Upper lobe of left lung (tissue), 6 donors: ENCODE results near the gene RBM12. TPM values are rescaled to one million over a fixed set of nuclear protein-coding genes. Genes with fewer than 3 reads are reported as not detected.
"Not testable (repeated sequence)": the region's sequence is repeated elsewhere in the genome, so short reads cannot be mapped to it uniquely, and the experiment has no call there.

Source experiments
- ATAC-seq, 2 donors: fragments of 200-7000 bp; cut with Tn5 transposase; one replicate each; pipeline ENCODE4 v1.9.1; 2022; ENCODE audit warnings: mild to moderate bottlenecking in 2 of 2, moderate library complexity in 2 of 2; ENCODE audit not compliant: low FRiP score in 2 of 2
- DNase-seq, 2 donors: peaks; one replicate each; pipeline ENCODE4 v3.0.0-alpha.2; 2019 to 2020
- H3K27ac ChIP-seq, 4 donors: fragments of 200-600 bp; sonication (generic); one replicate each; pipeline ENCODE4 v1.5.1; 2016 to 2019
- H3K27me3 ChIP-seq, 4 donors: fragments of 200-600 bp; sonication (generic); one replicate each; pipeline ENCODE4 v1.5.1; 2017 to 2019
- H3K36me3 ChIP-seq, 4 donors: fragments of 200-600 bp; sonication (generic); one replicate each; pipeline ENCODE4 v1.5.1; 2016 to 2019
- H3K4me1 ChIP-seq, 4 donors: fragments of 200-600 bp; sonication (generic); one replicate each; pipeline ENCODE4 v1.5.1; 2018 to 2019
- H3K4me3 ChIP-seq, 4 donors: fragments of 200-600 bp; sonication (generic); one replicate each; pipeline ENCODE4 v1.5.1; 2017 to 2019; ENCODE audit warnings: mild to moderate bottlenecking in 2 of 4, moderate library complexity in 1 of 4
- H3K9me3 ChIP-seq, 4 donors: fragments of 200-600 bp; sonication (generic); one replicate each; pipeline ENCODE4 v1.5.1; 2018 to 2019
- EP300 ChIP-seq, 4 donors: sonication (generic); formaldehyde crosslinking; IDR thresholded peaks; one replicate each; pipeline ENCODE4 v1.5.1; 2017; ENCODE audit warnings: antibody characterized with exemption in 4 of 4, control low read depth in 2 of 4
- POLR2A ChIP-seq, 4 donors: fragments of 450-650 bp; IDR thresholded peaks; one replicate each; pipeline ENCODE4 v1.5.1; 2016 to 2017; ENCODE audit warnings: antibody characterized with exemption in 4 of 4, mild to moderate bottlenecking in 2 of 4
- POLR2AphosphoS5 ChIP-seq, 2 donors: sonication (generic); formaldehyde crosslinking; IDR thresholded peaks; one replicate each; pipeline ENCODE4 v1.5.1; 2017; ENCODE audit warnings: antibody characterized with exemption in 2 of 2
- whole genome bisulfite sequencing, 2 donors: methylation state at CpG; one replicate each; pipeline ENCODE4 v1.1.5; 2017 to 2018; 5-methylcytosine and 5-hydroxymethylcytosine counted together
- total RNA-seq, 6 donors: library from RNA; depleted of rRNA in 4 of 6; stranded (reverse); fragments of >200 nt in 4 of 6; gene quantifications; one replicate each; pipeline versions ENCODE4 v1.1.0 to v1.2.1, GENCODE V29; 2016 to 2021
- TF ChIP-seq, protein P1 (sequence below), 6 experiments: fragments of 450-650 bp in 4 of 6; fragments of 200-600 bp in 2 of 6; sonication (generic) in 2 of 6; IDR thresholded peaks; one replicate each; pipeline ENCODE4 v1.5.1; 2016 to 2019; ENCODE audit warnings: antibody characterized with exemption in 6 of 6
- donor health status: DM: no; HTN: no; CAD: no; lungs with moderate emphysema.
- donor health status: DM: no; HTN: yes; CAD: no; lungs with severe emphysema.

RBM12 gene, protein sequence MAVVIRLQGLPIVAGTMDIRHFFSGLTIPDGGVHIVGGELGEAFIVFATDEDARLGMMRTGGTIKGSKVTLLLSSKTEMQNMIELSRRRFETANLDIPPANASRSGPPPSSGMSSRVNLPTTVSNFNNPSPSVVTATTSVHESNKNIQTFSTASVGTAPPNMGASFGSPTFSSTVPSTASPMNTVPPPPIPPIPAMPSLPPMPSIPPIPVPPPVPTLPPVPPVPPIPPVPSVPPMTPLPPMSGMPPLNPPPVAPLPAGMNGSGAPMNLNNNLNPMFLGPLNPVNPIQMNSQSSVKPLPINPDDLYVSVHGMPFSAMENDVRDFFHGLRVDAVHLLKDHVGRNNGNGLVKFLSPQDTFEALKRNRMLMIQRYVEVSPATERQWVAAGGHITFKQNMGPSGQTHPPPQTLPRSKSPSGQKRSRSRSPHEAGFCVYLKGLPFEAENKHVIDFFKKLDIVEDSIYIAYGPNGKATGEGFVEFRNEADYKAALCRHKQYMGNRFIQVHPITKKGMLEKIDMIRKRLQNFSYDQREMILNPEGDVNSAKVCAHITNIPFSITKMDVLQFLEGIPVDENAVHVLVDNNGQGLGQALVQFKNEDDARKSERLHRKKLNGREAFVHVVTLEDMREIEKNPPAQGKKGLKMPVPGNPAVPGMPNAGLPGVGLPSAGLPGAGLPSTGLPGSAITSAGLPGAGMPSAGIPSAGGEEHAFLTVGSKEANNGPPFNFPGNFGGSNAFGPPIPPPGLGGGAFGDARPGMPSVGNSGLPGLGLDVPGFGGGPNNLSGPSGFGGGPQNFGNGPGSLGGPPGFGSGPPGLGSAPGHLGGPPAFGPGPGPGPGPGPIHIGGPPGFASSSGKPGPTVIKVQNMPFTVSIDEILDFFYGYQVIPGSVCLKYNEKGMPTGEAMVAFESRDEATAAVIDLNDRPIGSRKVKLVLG
- total RNA-seq, result 10 to 100 TPM; 14.1 to 64.9 (median 31.4) TPM

DNA sequence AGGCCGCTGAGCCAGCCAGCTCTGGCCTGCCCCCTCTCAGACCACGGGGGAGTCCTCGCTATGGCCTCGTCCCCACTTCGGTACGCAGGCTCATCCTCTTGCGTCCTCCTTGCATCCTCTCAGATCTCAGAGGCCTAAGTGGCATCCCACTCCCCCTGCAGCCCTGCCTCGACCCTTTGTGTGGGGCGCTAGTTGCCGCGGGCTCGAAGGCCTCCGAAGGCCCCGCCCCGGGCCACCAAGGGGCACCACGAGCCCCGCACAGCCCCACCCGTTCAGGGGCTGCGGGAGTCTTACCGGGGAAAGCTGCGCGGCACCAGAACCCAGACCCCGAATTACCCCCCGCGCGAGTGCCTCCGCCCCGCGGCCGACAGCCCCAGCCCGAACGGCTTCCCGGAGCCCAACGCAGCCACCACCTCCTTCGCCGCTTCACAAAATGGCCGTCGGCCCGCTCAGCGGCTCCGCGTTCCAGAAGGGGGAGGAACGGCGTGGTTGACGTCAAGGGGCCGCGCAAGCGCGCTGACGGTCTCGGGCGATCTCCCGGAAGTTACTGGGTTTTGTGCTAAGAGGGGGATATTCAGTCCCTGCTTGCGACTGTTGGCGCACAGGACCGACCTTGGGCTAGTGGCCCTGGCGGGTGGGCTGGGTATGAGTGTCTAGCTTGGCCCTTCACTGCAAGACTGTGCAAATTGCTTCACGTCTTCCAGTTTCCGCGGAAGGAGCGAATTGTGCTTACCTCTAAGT, at the start of gene RBM12, which contains the start of gene CPNE1:
TSS of gene RBM12 (minus strand) at position 435 of the 741 bp plus-strand sequence. CDS start 9,578 bp downstream, outside the sequence.
TSS of gene CPNE1 (minus strand) at position 435 of the 741 bp plus-strand sequence. CDS start 31,977 bp downstream, outside the sequence.
- Histone ChIP-seq H3K27ac (peak within 1 kb of the TSS; percentile 99 to 100 (median 100)), H3K36me3 (peaks cover 6 to 12% (median 12%) of the 10 kb centered on the region in 4 donors), H3K4me3 (peak within 1 kb of the TSS; percentile 45 to 80 (median 76)), H3K9me3 (no peaks in the 10 kb centered on the region), H3K27me3 (no peaks in the 10 kb centered on the region), H3K4me1 (peaks cover 35 to 47% (median 36%) of the 10 kb centered on the region in 4 donors)
- 0% methylated on average over 47 of the region's 61 CpGs; no CpG with 5 or more reads in 1 of the 2 donors for WGBS, 2 donors
- ATAC-seq (peak; percentile 96 to 97), DNase-seq (peak; percentile 91 to 99)
- peak in 3 of 4 donors; percentile 80 to 98 (median 98) for TF ChIP-seq POLR2A (IDR thresholded peaks at IDR 0.05)
- peak; percentile 97 to 98 for TF ChIP-seq POLR2AphosphoS5 (IDR thresholded peaks at IDR 0.05)
- TF ChIP-seq, protein P1, sequence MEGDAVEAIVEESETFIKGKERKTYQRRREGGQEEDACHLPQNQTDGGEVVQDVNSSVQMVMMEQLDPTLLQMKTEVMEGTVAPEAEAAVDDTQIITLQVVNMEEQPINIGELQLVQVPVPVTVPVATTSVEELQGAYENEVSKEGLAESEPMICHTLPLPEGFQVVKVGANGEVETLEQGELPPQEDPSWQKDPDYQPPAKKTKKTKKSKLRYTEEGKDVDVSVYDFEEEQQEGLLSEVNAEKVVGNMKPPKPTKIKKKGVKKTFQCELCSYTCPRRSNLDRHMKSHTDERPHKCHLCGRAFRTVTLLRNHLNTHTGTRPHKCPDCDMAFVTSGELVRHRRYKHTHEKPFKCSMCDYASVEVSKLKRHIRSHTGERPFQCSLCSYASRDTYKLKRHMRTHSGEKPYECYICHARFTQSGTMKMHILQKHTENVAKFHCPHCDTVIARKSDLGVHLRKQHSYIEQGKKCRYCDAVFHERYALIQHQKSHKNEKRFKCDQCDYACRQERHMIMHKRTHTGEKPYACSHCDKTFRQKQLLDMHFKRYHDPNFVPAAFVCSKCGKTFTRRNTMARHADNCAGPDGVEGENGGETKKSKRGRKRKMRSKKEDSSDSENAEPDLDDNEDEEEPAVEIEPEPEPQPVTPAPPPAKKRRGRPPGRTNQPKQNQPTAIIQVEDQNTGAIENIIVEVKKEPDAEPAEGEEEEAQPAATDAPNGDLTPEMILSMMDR (IDR thresholded peaks at IDR 0.05), result peak in 2 of 6 experiments; percentile 12 to 31
- peak in 1 of 4 donors; percentile 76 for TF ChIP-seq EP300 (IDR thresholded peaks at IDR 0.05)

DNA sequence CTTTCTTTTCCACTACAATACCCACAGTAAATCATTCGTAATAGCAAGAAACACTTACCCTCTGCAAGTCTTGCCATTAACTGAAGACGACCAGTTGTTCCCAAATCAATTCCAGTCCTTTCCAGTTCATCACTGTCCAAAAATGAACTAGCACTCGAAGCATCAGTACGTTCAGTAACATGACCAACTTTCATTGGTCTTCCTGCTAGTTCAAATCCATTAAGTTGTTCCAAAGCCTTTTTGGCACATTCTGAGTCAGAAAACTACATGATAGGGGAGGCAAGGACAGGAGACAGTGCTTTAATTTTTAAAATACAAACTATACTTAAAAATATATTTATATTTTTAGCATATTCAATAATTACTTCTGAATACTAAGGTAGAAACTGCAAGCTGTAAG, 49.4 kb upstream of the RBM12 start:
- Histone ChIP-seq H3K27ac (no peak overlapping the region), H3K27me3 (no peaks in the 10 kb centered on the region), H3K4me3 (no peak overlapping the region), H3K9me3 (no peaks in the 10 kb centered on the region), H3K4me1 (peaks cover 0 to 31% (median 14%) of the 10 kb centered on the region in 4 donors), H3K36me3 (peaks cover 55 to 99% (median 78%) of the 10 kb centered on the region in 4 donors)
- DNase-seq (no peak), ATAC-seq (no peak)
- 77 to 81% methylated on average over 4 of the region's 4 CpGs for WGBS, 2 donors
- TF ChIP-seq EP300 (IDR thresholded peaks at IDR 0.05) (no peak), POLR2A (IDR thresholded peaks at IDR 0.05) (no peak), POLR2AphosphoS5 (IDR thresholded peaks at IDR 0.05) (no peak)
- TF ChIP-seq, protein P1 (IDR thresholded peaks at IDR 0.05), result no peak

DNA sequence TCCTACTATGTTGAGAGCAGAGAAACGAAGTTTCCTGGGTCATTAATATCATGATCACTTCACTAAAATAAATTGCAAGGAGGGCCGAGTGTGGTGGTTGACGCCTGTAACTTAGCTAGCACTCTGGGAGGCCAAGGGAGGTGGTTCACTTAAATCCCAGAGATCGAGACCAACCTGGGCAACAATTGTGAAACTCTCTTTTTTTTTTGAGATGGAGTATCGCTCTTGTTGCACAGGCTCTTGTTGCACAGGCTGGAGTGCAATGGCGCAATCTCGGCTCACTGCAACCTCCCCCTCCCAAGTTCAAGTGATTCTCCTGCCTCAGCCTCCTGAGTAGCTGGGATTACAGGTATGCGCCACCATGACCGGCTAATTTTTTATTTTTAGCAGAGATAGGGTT, 48.4 kb upstream of the RBM12 start:
- H3K4me1 ChIP-seq, result peaks cover 0 to 26% (median 12%) of the 10 kb centered on the region in 4 donors
- not testable (repeated sequence) for DNase-seq, H3K4me3 ChIP-seq, H3K9me3 ChIP-seq, H3K27me3 ChIP-seq, H3K27ac ChIP-seq, ATAC-seq
- WGBS, 2 donors, result 75 to 85% methylated on average over 9 of the region's 9 CpGs
- H3K36me3 ChIP-seq, result peaks cover 52 to 99% (median 73%) of the 10 kb centered on the region in 4 donors

DNA sequence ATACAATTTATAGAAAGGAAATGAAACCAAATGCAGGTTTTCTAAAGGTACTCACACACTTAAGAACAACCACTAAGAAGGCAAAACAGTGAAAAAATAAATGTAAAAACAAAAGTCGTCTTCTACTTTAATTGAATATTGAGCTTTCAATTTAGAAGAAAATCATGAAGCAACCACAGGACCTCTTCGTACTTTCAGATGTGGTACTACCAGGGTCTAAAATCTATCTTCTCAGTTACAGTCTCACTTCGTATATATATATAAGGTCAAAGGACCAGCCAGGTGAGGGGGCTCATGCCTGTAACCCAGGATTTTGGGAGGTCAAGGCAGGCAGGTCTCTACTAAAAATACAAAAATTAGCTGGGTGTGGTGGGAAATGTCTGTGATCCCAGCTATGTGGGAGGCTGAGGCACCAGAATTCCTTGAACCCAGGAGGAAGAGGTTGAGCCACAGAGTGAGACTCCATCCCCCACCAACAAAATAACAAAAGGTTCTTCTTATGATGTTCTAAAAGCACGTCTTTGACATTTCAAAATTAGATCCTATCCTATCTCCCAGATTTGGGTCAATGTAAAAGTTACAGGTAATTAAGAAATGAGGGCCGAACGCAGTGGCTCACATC, 47.0 kb upstream of the RBM12 start:
- Histone ChIP-seq H3K27me3 (no peaks in the 10 kb centered on the region), H3K4me1 (peaks cover 0 to 18% (median 12%) of the 10 kb centered on the region in 4 donors), H3K27ac (no peak overlapping the region), H3K4me3 (no peak overlapping the region), H3K9me3 (no peaks in the 10 kb centered on the region), H3K36me3 (peaks cover 55 to 99% (median 66%) of the 10 kb centered on the region in 4 donors)
- no peak for ATAC-seq
- WGBS, 2 donors, result 76 to 83% methylated on average over 6 of the region's 6 CpGs
- TF ChIP-seq, protein P1 (IDR thresholded peaks at IDR 0.05), result no peak
- TF ChIP-seq POLR2A (IDR thresholded peaks at IDR 0.05) (no peak), EP300 (IDR thresholded peaks at IDR 0.05) (no peak), POLR2AphosphoS5 (IDR thresholded peaks at IDR 0.05) (no peak)
- DNase-seq, result no peak
